Activated CD8-positive, alpha-beta memory T cell treated with anti-CD3 and anti-CD28 coated beads for 1 hour (primary cell): ENCODE results near the gene PCLO.
"Not testable (repeated sequence)": the region's sequence is repeated elsewhere in the genome, so short reads cannot be mapped to it uniquely, and the experiment has no call there.

Experiments used
- DNase-seq, 2 donors: peaks; one replicate each; pipeline ENCODE4 v3.0.0-alpha.2; 2020; ENCODE audit warnings: low read depth in 1 of 2; ENCODE audit errors: extremely low read depth in 1 of 2

The PCLO gene

DNA sequence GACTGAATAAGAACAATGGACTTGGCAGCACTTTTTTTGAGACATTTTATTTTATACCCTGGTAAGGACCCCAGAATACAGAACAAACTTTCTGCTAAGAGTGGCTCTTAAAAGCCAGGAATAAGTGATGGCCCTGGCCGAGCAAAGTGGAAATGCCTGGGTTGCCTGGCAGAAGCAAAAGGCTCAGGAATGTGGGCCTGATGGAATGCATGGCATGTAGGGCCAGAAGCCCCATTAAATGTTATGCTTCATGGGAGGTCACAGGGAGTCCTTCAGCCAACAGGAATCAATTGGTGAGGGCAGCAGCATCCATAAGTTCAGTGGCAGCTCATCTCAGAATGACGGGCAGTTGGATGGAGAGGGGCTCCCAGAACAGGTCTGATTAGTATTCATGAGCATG is 417.6 kb downstream of the PCLO start:
- DNase-seq: no peak

- DNase-seq: no peak
Measured at GRCh38 chr7:82742163-82742562, 420.5 kb downstream of the PCLO start.

- no peak for DNase-seq
Measured at GRCh38 chr7:82741493-82741892, 421.2 kb downstream of the PCLO start.

DNA sequence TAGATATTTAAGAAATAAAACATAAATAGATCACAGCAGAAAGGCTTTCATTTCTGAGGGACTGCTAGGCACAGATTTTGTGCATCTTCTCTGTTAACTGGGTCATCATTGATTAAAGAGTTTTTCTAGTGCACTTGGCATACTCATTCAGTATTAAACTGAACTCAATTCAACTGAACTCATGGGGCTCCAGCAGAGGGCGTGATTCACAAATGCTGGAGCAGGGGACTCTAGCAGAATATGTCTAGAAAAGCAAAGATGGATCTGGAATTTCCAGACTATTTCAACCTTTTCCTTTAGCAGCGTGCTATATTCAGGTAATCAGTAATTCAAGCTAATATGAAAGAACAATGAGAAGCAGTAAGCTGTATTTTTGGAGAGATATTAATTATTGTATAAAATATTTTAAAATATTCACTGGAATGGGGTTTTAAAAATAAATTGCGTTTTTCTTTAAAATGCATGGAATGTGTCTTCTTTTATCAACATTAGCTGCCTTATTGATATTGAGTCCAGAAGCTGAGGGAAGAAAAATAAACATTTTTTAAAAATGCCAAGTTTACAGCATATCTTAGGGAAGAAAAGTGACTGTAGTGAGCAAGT is 422.3 kb downstream of the PCLO start:
- DNase-seq: no peak

DNA sequence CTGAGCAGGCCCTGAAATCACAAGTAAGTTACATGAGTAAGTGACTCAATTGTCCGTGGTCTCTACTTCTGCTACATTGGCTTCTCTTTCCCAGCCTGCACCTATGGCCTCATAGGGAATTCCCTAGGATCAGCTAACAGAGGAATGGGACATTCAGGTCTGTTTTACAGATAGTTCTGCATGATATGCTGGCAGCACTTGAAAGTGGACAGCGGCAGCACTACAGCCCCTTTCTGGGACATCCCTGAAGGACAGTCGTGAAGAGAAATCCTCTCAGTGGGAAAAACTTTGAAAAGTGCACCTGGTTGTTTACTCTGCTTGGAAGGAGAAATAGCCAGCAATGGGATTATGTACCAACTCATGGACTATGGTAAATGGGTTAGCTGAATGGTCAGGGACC is 426.1 kb downstream of the PCLO start:
- no peak for DNase-seq

- DNase-seq: no peak
Measured at GRCh38 chr7:82732677-82733076, 430.0 kb downstream of the PCLO start.

- DNase-seq: no peak
Measured at GRCh38 chr7:82729172-82730030, 433.3 kb downstream of the PCLO start.

GRCh38 chr7:82726038-82726800 is 436.5 kb downstream of the PCLO start:
- no peak for DNase-seq

DNA sequence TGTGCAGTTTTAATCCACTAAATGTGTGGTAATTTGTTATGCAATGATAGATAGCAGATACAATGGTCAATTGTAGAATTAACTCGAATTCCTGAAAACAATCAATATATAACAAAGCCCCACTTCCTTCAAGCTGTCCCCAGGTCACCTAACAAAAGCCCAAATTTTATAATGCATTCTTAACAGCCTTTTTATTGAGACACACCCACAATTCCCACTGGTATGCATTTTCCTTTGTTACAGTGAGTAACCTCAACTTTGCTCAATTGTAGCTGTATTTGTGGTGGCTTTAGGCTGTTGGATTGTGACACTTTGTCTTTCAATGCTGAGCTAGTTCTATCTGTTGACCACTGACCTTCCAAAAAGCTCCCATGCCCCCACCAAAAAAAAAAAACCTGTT is 439.3 kb downstream of the PCLO start:
- DNase-seq: no peak

- DNase-seq: no peak
Measured at GRCh38 chr7:82722946-82723345, 439.7 kb downstream of the PCLO start.

- DNase-seq: no peak
Measured at GRCh38 chr7:82715344-82715743, 447.3 kb downstream of the PCLO start.

DNA sequence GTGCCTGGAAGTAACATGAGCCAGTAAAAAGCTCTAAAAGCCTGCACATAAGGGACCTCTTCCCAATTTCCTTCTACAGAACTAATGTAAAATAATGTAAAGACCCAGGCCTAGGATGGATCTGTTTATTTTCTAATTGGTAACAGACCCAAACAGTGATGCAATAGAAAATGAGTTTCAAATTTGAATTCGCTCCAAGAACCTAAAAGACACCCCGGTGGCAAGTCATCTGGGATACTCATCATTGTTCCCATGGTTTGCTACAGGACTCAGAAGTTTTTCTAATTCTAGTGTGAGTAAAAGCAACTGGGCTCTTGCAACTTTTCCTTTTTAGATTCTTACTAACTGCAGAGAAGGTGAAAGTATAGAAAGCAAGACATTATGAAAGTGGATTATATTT is 447.8 kb downstream of the PCLO start:
- DNase-seq: no peak

GRCh38 chr7:82713506-82713905 is 449.2 kb downstream of the PCLO start:
- DNase-seq: no peak

DNA sequence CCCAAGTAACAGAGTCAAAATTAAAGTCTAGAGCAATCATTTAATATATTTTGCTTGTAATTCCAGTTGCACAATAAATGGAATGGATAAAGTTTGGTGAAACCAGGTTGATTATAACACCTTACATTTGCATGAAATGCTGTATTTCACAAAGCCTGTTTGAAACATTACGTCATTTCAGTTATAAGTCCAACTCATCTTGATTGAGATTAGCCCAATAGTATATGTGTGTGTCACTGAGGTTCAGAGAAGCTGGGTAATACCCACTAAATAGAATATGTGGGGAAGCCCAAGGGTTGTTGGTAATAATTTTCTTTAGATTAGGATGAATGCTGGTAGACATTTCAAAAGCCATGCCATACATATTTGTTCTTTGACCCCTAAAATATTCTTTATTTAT is 456.3 kb downstream of the PCLO start:
- not testable (repeated sequence) for DNase-seq

- no peak for DNase-seq
Measured at GRCh38 chr7:82705517-82706260, 457.0 kb downstream of the PCLO start.

DNA sequence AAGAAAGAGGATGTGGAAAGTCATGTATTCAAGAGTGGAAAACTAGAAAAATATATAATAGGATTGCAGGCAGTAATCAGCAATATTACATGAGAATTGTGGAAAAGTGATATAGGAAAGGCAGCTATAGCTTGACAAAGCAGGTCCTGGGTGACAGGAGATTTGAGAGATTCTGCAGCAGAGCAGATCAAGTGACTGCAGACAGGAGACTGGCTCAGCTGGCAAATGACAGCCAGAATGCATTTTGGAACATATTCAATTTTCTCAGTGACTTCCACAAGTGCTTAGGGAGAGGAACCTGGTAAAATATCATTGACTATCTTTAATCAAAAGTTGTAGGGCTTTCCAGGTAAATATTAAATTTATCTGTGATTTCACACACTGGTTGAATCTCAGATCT is 458.6 kb downstream of the PCLO start:
- DNase-seq: no peak
